PC-9 (cell line): ENCODE results near the gene PRUNE2. TPM values are rescaled to one million over a fixed set of nuclear protein-coding genes. Genes with fewer than 3 reads are reported as not detected.

Source experiments
- BruUV-seq: library from RNA; stranded (reverse); fragments of 400-500 nt; replicated peaks from 2 replicates; lab custom pipeline; 2021; lab: Mats Ljungman, UMichigan
- CTCF ChIA-PET: fragments of 300-600 bp; sonication (Branson Sonifier 250); formaldehyde crosslinking; loops from one replicate; lab custom pipeline; 2022; ENCODE audit warnings: antibody characterized with exemption; lab: Charles Lee
- POLR2A ChIA-PET: fragments of 300-600 bp; sonication (Branson Sonifier 250); formaldehyde crosslinking; loops from one replicate; lab custom pipeline; 2022; ENCODE audit warnings: antibody characterized with exemption; ENCODE audit not compliant: unreplicated experiment; lab: Charles Lee
- DNase-seq, 2 experiments: peaks; one replicate each; pipeline versions ENCODE4 v3.0.0 to v3.0.0-alpha.2; 2015 to 2022; ENCODE audit warnings: mixed read lengths in 1 of 2
- H2AFZ ChIP-seq: fragments of 200-600 bp; sonication (generic); 2 replicates; pipeline ENCODE4 v1.8.1; 2017; ENCODE audit warnings: antibody characterized with exemption
- H3F3A ChIP-seq: fragments of 200-600 bp; sonication (generic); 2 replicates; pipeline ENCODE4 v1.8.1; 2017; ENCODE audit warnings: antibody characterized with exemption, mild to moderate bottlenecking, low read depth; ENCODE audit not compliant: insufficient read depth
- H3K27ac ChIP-seq: fragments of 200-600 bp; sonication (generic); 2 replicates; pipeline ENCODE4 v1.6.1; 2016; ENCODE audit warnings: mixed run types
- H3K27me3 ChIP-seq: fragments of 200-600 bp; sonication (generic); 2 replicates; pipeline ENCODE4 v1.6.1; 2016; ENCODE audit warnings: low read depth, mixed run types; ENCODE audit not compliant: insufficient read depth
- H3K36me3 ChIP-seq: fragments of 200-600 bp; sonication (generic); 2 replicates; pipeline ENCODE4 v1.6.1; 2016; ENCODE audit warnings: low read depth, mixed run types
- H3K4me1 ChIP-seq: fragments of 200-600 bp; sonication (generic); replicated peaks from 2 replicates; pipeline ENCODE4 v1.6.1; 2016; ENCODE audit warnings: mixed run types; ENCODE audit not compliant: insufficient read depth
- H3K4me2 ChIP-seq: fragments of 200-600 bp; sonication (generic); 2 replicates; pipeline ENCODE4 v1.6.1; 2017; ENCODE audit warnings: mixed run types
- H3K4me3 ChIP-seq: fragments of 200-600 bp; sonication (generic); 2 replicates; pipeline ENCODE4 v1.6.1; 2016; ENCODE audit warnings: mixed run types
- H3K79me2 ChIP-seq: fragments of 200-600 bp; sonication (generic); 2 replicates; pipeline ENCODE4 v1.6.1; 2017; ENCODE audit warnings: low read depth, mixed run types
- H3K9me2 ChIP-seq: fragments of 200-600 bp; sonication (generic); 2 replicates; pipeline ENCODE4 v1.8.1; 2017; ENCODE audit warnings: mild to moderate bottlenecking; ENCODE audit not compliant: insufficient read depth
- H3K9me3 ChIP-seq: fragments of 200-600 bp; sonication (generic); 2 replicates; pipeline ENCODE4 v1.8.1; 2016; ENCODE audit warnings: low read depth; ENCODE audit not compliant: insufficient read depth
- H4K20me1 ChIP-seq: fragments of 200-600 bp; sonication (generic); 2 replicates; pipeline ENCODE4 v1.8.1; 2017; ENCODE audit not compliant: insufficient read depth
- CTCF ChIP-seq: fragments of 200-600 bp; sonication (generic); conservative IDR thresholded peaks from 2 replicates; pipeline ENCODE4 v1.6.1; 2017; ENCODE audit warnings: mixed run types, antibody characterized with exemption, mild to moderate bottlenecking, moderate library complexity
- EZH2 ChIP-seq: fragments of 200-600 bp; sonication (generic); IDR thresholded peaks from 2 replicates; pipeline ENCODE4 v1.8.0; 2017; ENCODE audit warnings: antibody characterized with exemption, low read depth
- intact Hi-C: fragments of 100-400 bp; cut with micrococcal nuclease; formaldehyde crosslinking; loops from one replicate; pipeline ENCODE4 v1.10.0; 2022; ENCODE audit not compliant: unreplicated experiment
- total RNA-seq: library from RNA; stranded (reverse); gene quantifications from 2 replicates; pipeline ENCODE4 v1.2.3, GENCODE V29; 2021

PRUNE2 gene
- total RNA-seq, 1 experiment from 2014 or later = 0.20 TPM

- CTCF ChIA-PET = no interaction called here
- TF ChIP-seq EZH2 = no peak
- TF ChIP-seq CTCF = no peak
These were observed 331.8 kb downstream of the PRUNE2 start for GRCh38 chr9:76573905-76574760.

GRCh38 chr9:76573408-76573807 lies 332.5 kb downstream of the PRUNE2 start:
- no peaks in the 10 kb centered on the region for H3K79me2 ChIP-seq
- no peak for DNase-seq
- no peak overlapping the region for H2AFZ ChIP-seq
- H3K4me1 ChIP-seq = peaks cover 8% of the 10 kb centered on the region
- POLR2A ChIA-PET = no interaction called here
- no peaks in the 10 kb centered on the region for H3K27me3 ChIP-seq
- H4K20me1 ChIP-seq = no peaks in the 10 kb centered on the region
- intact Hi-C loops = loop anchor here (10.0 kb wide), 2 partner anchors 81 to 199 kb away; no protein-coding TSS in a partner anchor
- CTCF ChIA-PET = no interaction called here
- no peak overlapping the region for H3K27ac ChIP-seq
- TF ChIP-seq CTCF = no peak
- no peak for TF ChIP-seq EZH2
- no peaks in the 10 kb centered on the region for H3K9me2 ChIP-seq
- H3K9me3 ChIP-seq = peaks cover 3% of the 10 kb centered on the region; the same call in 1 of the 2 replicates
- H3K4me3 ChIP-seq = no peak overlapping the region
- no peaks in the 10 kb centered on the region for H3K36me3 ChIP-seq
- no TSS peak for BruUV-seq
- no peak overlapping the region for H3K4me2 ChIP-seq
- peaks cover 21% of the 10 kb centered on the region; the same call in 1 of the 2 replicates for H3F3A ChIP-seq

More at GRCh38 chr9:76573905-76574760, 331.8 kb downstream of the PRUNE2 start:
- Histone ChIP-seq H3K79me2 (no peaks in the 10 kb centered on the region), H4K20me1 (no peaks in the 10 kb centered on the region), H3K9me3 (peaks cover 3% of the 10 kb centered on the region; the same call in 1 of the 2 replicates), H2AFZ (no peak overlapping the region), H3K27me3 (no peaks in the 10 kb centered on the region), H3K36me3 (no peaks in the 10 kb centered on the region), H3F3A (peaks cover 26% of the 10 kb centered on the region; the same call in 1 of the 2 replicates), H3K4me2 (no peak overlapping the region), H3K4me1 (peaks cover 14% of the 10 kb centered on the region), H3K27ac (no peak overlapping the region), H3K4me3 (no peak overlapping the region), H3K9me2 (no peaks in the 10 kb centered on the region)
- POLR2A ChIA-PET = no interaction called here
- DNase-seq = no peak
- intact Hi-C loops = loop anchor here (10.0 kb wide), 2 partner anchors 81 to 199 kb away; no protein-coding TSS in a partner anchor
- BruUV-seq = no TSS peak

GRCh38 chr9:76572151-76572550 lies 333.8 kb downstream of the PRUNE2 start:
- Histone ChIP-seq H3K27me3 (no peaks in the 10 kb centered on the region), H3K36me3 (no peaks in the 10 kb centered on the region), H3K4me1 (no peaks in the 10 kb centered on the region), H3K27ac (no peak overlapping the region), H3F3A (peaks cover 8% of the 10 kb centered on the region; the same call in 1 of the 2 replicates), H2AFZ (no peak overlapping the region), H3K4me2 (no peak overlapping the region), H3K9me2 (no peaks in the 10 kb centered on the region), H3K4me3 (no peak overlapping the region), H4K20me1 (no peaks in the 10 kb centered on the region), H3K79me2 (no peaks in the 10 kb centered on the region), H3K9me3 (peaks cover 3% of the 10 kb centered on the region; the same call in 1 of the 2 replicates)
- TF ChIP-seq EZH2 (no peak), CTCF (no peak)
- POLR2A ChIA-PET = interaction anchor here (0.7 kb wide), 1 partner anchor 109 kb away, joined by 5 read pairs; no protein-coding TSS in a partner anchor
- intact Hi-C loops = loop anchor here (10.0 kb wide), 2 partner anchors 83 to 197 kb away; no protein-coding TSS in a partner anchor
- no peak for DNase-seq
- BruUV-seq = no TSS peak
- CTCF ChIA-PET = no interaction called here
